Loucy (cell line): Measurements from ENCODE around the gene HYOU1.

Source experiments
- CTCF ChIP-seq: fragments of 200-600 bp; sonication (generic); conservative IDR thresholded peaks from 2 replicates; pipeline ENCODE4 v1.5.1; 2014; ENCODE audit warnings: mild to moderate bottlenecking, antibody characterized with exemption, low read length
- EZH2phosphoT487 ChIP-seq: fragments of 200-600 bp; IDR thresholded peaks from 2 replicates; pipeline ENCODE4 v1.6.1; 2018; ENCODE audit warnings: antibody characterized with exemption, mild to moderate bottlenecking, moderate library complexity, borderline replicate concordance

GRCh38 chr11:119006656-119007055 lies 50.3 kb downstream of the HYOU1 start:
- TF ChIP-seq CTCF (no peak), EZH2phosphoT487 (no peak)
